Neuron (in vitro differentiated cells): ENCODE measurements around the gene HLF.

Experiments
- H2AFZ ChIP-seq: one replicate; pipeline ENCODE4 v1.6.1; 2013; ENCODE audit warnings: low read depth, mild to moderate bottlenecking, inconsistent platforms, low read length, moderate library complexity
- H3K27me3 ChIP-seq: one replicate; pipeline ENCODE4 v1.6.1; 2013; ENCODE audit warnings: low read length; ENCODE audit not compliant: insufficient read depth
- H3K36me3 ChIP-seq: one replicate; pipeline ENCODE4 v1.6.1; 2013; ENCODE audit warnings: low read length; ENCODE audit not compliant: insufficient read depth
- H3K4me1 ChIP-seq: one replicate; pipeline ENCODE4 v1.6.1; 2013; ENCODE audit warnings: low read length; ENCODE audit not compliant: insufficient read depth
- H3K4me3 ChIP-seq: 2 replicates; pipeline ENCODE4 v1.5.1; 2013; ENCODE audit warnings: mild to moderate bottlenecking, low read length, moderate library complexity
- H3K9me3 ChIP-seq: one replicate; pipeline ENCODE4 v1.6.1; 2013; ENCODE audit warnings: low read length

Gene HLF

GRCh38 chr17:55263569-55264277 is 1.0 kb upstream of the HLF start:
- peak overlapping the region; percentile 39 for H3K4me3 ChIP-seq
- no peaks in the 10 kb centered on the region for H3K36me3 ChIP-seq
- H3K4me1 ChIP-seq, result peaks cover 12% of the 10 kb centered on the region
- no peaks in the 10 kb centered on the region for H3K9me3 ChIP-seq
- no peak overlapping the region for H2AFZ ChIP-seq
- H3K27me3 ChIP-seq, result peaks cover 60% of the 10 kb centered on the region

GRCh38 chr17:55264278-55264644 is 499 bp upstream of the HLF start:
- Histone ChIP-seq H3K9me3 (no peaks in the 10 kb centered on the region), H3K36me3 (no peaks in the 10 kb centered on the region), H3K27me3 (peaks cover 64% of the 10 kb centered on the region), H3K4me1 (peaks cover 12% of the 10 kb centered on the region), H3K4me3 (peak overlapping the region; percentile 39), H2AFZ (peak overlapping the region; percentile 38)

GRCh38 chr17:55265311-55266021 is 706 bp downstream of the HLF start:
- Histone ChIP-seq H3K9me3 (no peaks in the 10 kb centered on the region), H3K4me3 (peak overlapping the region; percentile 39), H2AFZ (peak overlapping the region; percentile 81), H3K4me1 (peaks cover 12% of the 10 kb centered on the region), H3K36me3 (no peaks in the 10 kb centered on the region), H3K27me3 (peaks cover 68% of the 10 kb centered on the region)

DNA sequence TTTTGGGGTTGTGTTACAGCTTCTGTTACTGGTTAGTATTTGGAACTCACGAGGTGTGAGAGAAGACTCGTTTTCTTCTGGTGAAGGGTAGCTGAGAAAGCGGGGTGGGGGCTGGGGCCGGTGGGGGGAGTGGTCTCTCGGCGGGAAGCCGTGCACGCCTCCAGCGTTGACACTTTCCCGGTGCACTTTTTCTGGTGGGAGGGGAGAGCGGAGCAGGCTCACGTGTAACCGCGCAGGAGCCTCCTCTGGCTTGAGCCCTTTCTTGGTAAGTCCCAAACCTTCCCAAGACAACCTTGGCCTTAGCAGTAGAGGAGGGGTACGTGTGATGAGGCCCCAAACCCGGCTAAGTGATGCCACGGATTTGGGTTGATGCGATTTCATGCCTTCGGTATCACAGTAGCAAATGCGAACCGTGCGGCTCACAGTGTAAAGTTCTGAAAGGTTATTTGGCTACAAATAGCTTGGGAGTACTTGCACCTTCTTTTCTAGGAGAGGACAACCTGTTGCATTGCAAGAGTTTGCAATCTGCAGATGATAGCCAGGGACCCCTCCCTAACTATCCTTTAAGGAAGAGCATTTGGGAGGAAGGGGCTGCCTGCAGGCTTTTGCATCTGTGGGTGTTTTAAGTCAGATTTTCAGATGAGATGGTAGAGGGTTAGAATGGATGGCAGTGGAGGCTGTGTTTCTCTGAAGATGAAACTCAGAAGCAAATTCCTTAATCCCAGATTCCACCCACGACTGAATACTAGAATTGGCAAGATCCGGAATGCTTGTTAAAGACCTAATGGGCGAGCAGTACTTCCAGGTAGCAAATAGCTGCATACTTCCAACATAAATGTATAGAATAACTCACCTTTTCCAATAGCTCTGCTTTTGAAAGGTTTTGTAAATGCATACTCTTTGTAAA is 1.5 kb downstream of the HLF start:
- H3K36me3 ChIP-seq, result no peaks in the 10 kb centered on the region
- no peaks in the 10 kb centered on the region for H3K9me3 ChIP-seq
- no peak overlapping the region for H2AFZ ChIP-seq
- no peak overlapping the region for H3K4me3 ChIP-seq
- H3K4me1 ChIP-seq, result peaks cover 12% of the 10 kb centered on the region
- peaks cover 68% of the 10 kb centered on the region for H3K27me3 ChIP-seq

DNA sequence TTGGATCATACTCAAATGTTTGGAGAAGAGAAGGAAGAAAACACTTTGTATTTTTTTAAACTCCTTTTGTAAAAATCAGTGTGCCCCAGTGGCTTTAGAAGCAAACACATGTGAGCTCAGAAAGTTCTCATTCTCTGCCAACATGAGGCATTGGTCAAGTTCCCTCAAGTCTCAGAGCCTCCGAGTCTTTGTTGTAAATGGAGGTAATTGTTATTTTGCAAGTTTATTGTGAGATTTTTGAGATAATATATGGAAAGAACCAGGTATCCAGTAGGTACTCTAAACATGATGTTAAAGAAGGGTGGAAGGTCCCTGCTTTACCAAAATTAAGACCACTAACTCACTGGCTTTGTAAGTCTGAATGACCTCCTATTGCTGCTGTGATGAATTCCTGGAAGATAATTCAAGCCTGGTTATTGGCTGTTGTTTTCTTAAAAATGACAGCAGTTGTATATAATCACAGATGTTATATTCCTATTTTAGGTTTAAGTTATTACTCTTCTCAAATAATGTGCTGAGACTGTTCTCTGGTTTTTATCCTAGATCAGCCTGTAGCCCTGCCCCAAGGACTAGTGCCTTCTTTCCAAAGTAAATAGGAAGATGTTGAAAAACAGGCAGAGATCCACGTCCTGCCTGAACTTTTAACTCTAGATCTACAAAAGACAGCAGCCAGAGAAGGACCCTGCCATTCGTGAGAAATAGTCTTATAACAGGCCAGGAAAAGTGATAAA is 2.4 kb downstream of the HLF start:
- no peaks in the 10 kb centered on the region for H3K9me3 ChIP-seq
- H2AFZ ChIP-seq, result no peak overlapping the region
- peaks cover 12% of the 10 kb centered on the region for H3K4me1 ChIP-seq
- no peaks in the 10 kb centered on the region for H3K36me3 ChIP-seq
- peaks cover 60% of the 10 kb centered on the region for H3K27me3 ChIP-seq
- H3K4me3 ChIP-seq, result no peak overlapping the region

DNA sequence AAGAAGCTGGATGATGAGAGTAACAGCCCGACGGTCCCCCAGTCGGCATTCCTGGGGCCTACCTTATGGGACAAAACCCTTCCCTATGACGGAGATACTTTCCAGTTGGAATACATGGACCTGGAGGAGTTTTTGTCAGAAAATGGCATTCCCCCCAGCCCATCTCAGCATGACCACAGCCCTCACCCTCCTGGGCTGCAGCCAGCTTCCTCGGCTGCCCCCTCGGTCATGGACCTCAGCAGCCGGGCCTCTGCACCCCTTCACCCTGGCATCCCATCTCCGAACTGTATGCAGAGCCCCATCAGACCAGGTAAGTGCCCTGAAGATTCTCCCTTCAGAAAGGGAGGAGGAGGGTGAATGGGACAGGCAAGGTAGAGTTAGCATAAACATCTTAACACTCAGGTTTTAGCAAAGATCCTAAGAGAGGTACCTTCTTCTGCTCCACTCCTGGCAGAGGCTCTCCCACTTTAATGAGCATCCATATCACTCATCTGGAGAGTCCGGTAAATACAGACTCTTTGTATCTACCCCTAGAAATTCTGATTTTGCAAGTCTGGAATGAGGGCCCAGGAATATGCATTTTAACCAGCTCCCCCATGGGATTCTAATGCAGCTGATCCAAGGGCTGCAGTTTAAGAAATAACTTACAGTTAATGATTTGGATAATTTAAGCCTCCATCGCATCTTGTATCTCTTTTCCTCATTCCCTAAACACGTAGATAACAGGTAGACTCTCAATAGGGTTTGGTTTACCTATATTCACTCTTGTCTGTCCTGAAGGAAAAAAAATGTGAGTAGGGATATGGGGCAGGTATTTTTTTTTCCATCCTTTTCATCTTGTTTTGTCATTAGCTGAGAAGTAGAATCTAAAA is 3.3 kb downstream of the HLF start:
- Histone ChIP-seq H3K36me3 (no peaks in the 10 kb centered on the region), H3K9me3 (no peaks in the 10 kb centered on the region), H3K4me1 (peaks cover 12% of the 10 kb centered on the region), H3K4me3 (no peak overlapping the region), H2AFZ (no peak overlapping the region), H3K27me3 (peaks cover 53% of the 10 kb centered on the region)

DNA sequence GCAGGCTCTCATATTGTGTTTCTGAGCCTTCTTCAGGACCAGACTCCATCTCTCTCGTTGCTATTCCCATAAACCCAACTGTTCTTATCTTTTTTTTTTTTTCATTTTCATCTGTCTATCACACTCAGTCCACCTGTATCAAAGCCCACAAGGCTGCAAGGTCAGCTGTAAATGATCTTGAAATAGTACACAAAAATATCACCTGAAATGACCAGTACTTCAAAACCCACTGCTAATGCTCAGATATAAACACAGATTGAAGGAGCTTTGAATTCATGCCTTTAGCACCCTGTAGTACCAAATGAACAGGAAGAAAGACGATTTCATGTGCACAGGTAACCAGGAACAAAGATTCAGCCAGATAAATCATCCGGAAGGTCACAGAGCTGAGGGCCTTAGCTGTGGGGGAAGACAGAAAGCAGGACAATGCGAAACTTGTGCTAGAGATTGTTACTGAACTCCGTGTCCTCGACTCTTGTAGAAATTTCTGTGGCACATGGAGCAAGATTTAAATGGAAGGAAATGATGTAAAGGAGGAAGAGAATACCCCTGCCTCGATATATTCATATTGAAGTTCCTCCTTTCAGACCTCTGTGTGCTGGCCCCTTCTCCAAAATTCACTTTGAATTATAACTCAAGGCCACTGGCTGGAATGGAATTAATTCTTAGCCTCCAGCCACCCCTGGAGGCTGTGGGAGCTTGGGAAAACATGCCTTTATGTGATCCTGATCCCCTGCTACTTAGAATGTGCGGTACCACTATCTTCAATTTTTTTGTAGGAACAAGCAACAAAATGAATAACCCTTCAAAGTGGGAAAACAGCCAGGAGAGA is 4.1 kb downstream of the HLF start:
- peaks cover 51% of the 10 kb centered on the region for H3K27me3 ChIP-seq

GRCh38 chr17:55269894-55270293 is 5.1 kb downstream of the HLF start:
- H3K4me3 ChIP-seq, result no peak overlapping the region
- peaks cover 53% of the 10 kb centered on the region for H3K27me3 ChIP-seq
- H3K4me1 ChIP-seq, result peaks cover 8% of the 10 kb centered on the region
- H3K36me3 ChIP-seq, result no peaks in the 10 kb centered on the region
- no peak overlapping the region for H2AFZ ChIP-seq
- H3K9me3 ChIP-seq, result no peaks in the 10 kb centered on the region

More for the DNA sequence above, 4.1 kb downstream of the HLF start:
- Histone ChIP-seq H3K4me1 (peaks cover 12% of the 10 kb centered on the region), H2AFZ (no peak overlapping the region), H3K4me3 (no peak overlapping the region), H3K9me3 (no peaks in the 10 kb centered on the region), H3K36me3 (no peaks in the 10 kb centered on the region)

- no peak overlapping the region for H2AFZ ChIP-seq
- peaks cover 48% of the 10 kb centered on the region for H3K27me3 ChIP-seq
- H3K4me1 ChIP-seq, result no peaks in the 10 kb centered on the region
- no peaks in the 10 kb centered on the region for H3K36me3 ChIP-seq
- H3K4me3 ChIP-seq, result no peak overlapping the region
- no peaks in the 10 kb centered on the region for H3K9me3 ChIP-seq
Measured at GRCh38 chr17:55271223-55271571, 6.4 kb downstream of the HLF start.

GRCh38 chr17:55271958-55272710 is 7.4 kb downstream of the HLF start:
- H3K4me1 ChIP-seq, result no peaks in the 10 kb centered on the region
- no peaks in the 10 kb centered on the region for H3K36me3 ChIP-seq
- H3K4me3 ChIP-seq, result no peak overlapping the region
- no peak overlapping the region for H2AFZ ChIP-seq
- H3K27me3 ChIP-seq, result peaks cover 39% of the 10 kb centered on the region
- H3K9me3 ChIP-seq, result no peaks in the 10 kb centered on the region
